Activated T-cell treated with anti-CD3 and anti-CD28 coated beads, Interleukin-2, amount 50 U/mL, for 72 hours (primary cell): ENCODE measurements around the gene PBRM1. TPM values are rescaled to one million over a fixed set of nuclear protein-coding genes. Genes with fewer than 3 reads are reported as not detected.
A peak's percentile ranks its signal among the peaks of the same experiment; 100 is the strongest.

Experiments used
- ATAC-seq, 2 donors: fragments of 150-1000 bp; cut with Tn5 transposase; replicated peaks in 1 of 2; 2 replicates each; pipeline ENCODE4 v1.10.0; 2021; ENCODE audit warnings: moderate library complexity in 2 of 2, mild to moderate bottlenecking in 1 of 2
- DNase-seq, 2 donors: peaks; one replicate each; pipeline ENCODE4 v3.0.0; 2021 to 2022; ENCODE audit warnings: mixed read lengths in 1 of 2
- H3K27ac Mint-ChIP-seq: one replicate; pipeline ENCODE4 v1.8.0; 2022; ENCODE audit warnings: mild to moderate bottlenecking, moderate library complexity, mixed read lengths
- H3K27me3 Mint-ChIP-seq: one replicate; pipeline ENCODE4 v1.8.0; 2022; ENCODE audit warnings: low read depth, mixed read lengths
- H3K36me3 Mint-ChIP-seq, 2 donors: one replicate each; pipeline ENCODE4 v1.8.0; 2022; ENCODE audit warnings: mixed read lengths in 2 of 2, mild to moderate bottlenecking in 1 of 2; ENCODE audit not compliant: insufficient read depth in 2 of 2
- H3K4me1 Mint-ChIP-seq: one replicate; pipeline ENCODE4 v1.8.0; 2022; ENCODE audit warnings: low read depth, mixed read lengths
- H3K4me3 Mint-ChIP-seq, 2 donors: one replicate each; pipeline ENCODE4 v1.8.0; 2022; ENCODE audit warnings: mild to moderate bottlenecking in 2 of 2, mixed read lengths in 2 of 2, moderate library complexity in 2 of 2
- H3K9me3 Mint-ChIP-seq, 2 donors: one replicate each; pipeline ENCODE4 v1.8.0; 2022; ENCODE audit warnings: mixed read lengths in 2 of 2
- total RNA-seq, 2 donors: library from RNA; stranded (reverse); gene quantifications; one replicate each; pipeline ENCODE4 v1.2.3, GENCODE V29; 2022

Gene PBRM1
- total RNA-seq, 2 donors from 2014 or later = 66.2 to 66.7 TPM

GRCh38 chr3:52574056-52574965 lies 111.4 kb downstream of the PBRM1 start:
- Mint-ChIP-seq H3K4me3 (no peak overlapping the region), H3K27ac (peak overlapping the region; percentile 61), H3K9me3 (no peaks in the 10 kb centered on the region), H3K36me3 (peaks cover 12 to 33% of the 10 kb centered on the region in 2 donors), H3K4me1 (no peaks in the 10 kb centered on the region), H3K27me3 (no peaks in the 10 kb centered on the region)
- ATAC-seq (no peak), DNase-seq (no peak)

- no peaks in the 10 kb centered on the region for H3K9me3 Mint-ChIP-seq
- no peaks in the 10 kb centered on the region for H3K27me3 Mint-ChIP-seq
- no peak overlapping the region for H3K4me3 Mint-ChIP-seq
- peaks cover 6 to 16% of the 10 kb centered on the region in 2 donors for H3K36me3 Mint-ChIP-seq
- no peaks in the 10 kb centered on the region for H3K4me1 Mint-ChIP-seq
- ATAC-seq (no peak), DNase-seq (no peak)
- no peak overlapping the region for H3K27ac Mint-ChIP-seq
These were observed 113.5 kb downstream of the PBRM1 start for GRCh38 chr3:52572221-52572620.

- no peak for DNase-seq
- Mint-ChIP-seq H3K27ac (no peak overlapping the region), H3K4me3 (no peak overlapping the region), H3K36me3 (peaks cover 6% of the 10 kb centered on the region in 2 donors), H3K27me3 (no peaks in the 10 kb centered on the region), H3K9me3 (no peaks in the 10 kb centered on the region), H3K4me1 (no peaks in the 10 kb centered on the region)
- no peak for ATAC-seq
These were observed 115.6 kb downstream of the PBRM1 start for GRCh38 chr3:52570076-52570475.

GRCh38 chr3:52568069-52568468 lies 117.6 kb downstream of the PBRM1 start:
- H3K36me3 Mint-ChIP-seq = peaks cover 3 to 5% of the 10 kb centered on the region in 2 donors
- ATAC-seq = no peak

DNA sequence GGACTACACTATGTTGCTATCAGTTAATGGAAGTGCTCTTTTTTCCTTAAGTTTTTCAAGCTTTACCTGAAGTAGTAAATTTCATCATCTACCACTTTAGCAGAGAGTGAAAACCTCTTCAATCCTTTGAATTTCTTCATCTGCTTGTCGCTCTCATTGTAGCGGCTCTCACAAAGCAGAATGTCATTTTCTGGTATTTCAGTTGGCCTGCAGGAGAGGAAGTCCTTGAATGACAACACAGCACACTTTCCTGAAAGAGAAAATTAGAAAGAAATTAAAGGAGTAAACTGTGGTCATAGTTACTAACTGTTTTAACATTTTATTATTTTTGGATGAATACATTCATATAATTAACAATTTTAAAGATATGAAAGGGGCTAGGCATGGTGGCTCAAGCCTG lies 121.7 kb downstream of the PBRM1 start:
- Mint-ChIP-seq H3K4me1 (no peaks in the 10 kb centered on the region), H3K36me3 (peaks cover 13 to 25% of the 10 kb centered on the region in 2 donors)
- no peak for ATAC-seq

More at GRCh38 chr3:52568069-52568468, 117.6 kb downstream of the PBRM1 start:
- H3K4me1 Mint-ChIP-seq = no peaks in the 10 kb centered on the region
- no peak for DNase-seq
- no peaks in the 10 kb centered on the region for H3K9me3 Mint-ChIP-seq
- H3K4me3 Mint-ChIP-seq = no peak overlapping the region
- H3K27ac Mint-ChIP-seq = no peak overlapping the region
- no peaks in the 10 kb centered on the region for H3K27me3 Mint-ChIP-seq

DNA sequence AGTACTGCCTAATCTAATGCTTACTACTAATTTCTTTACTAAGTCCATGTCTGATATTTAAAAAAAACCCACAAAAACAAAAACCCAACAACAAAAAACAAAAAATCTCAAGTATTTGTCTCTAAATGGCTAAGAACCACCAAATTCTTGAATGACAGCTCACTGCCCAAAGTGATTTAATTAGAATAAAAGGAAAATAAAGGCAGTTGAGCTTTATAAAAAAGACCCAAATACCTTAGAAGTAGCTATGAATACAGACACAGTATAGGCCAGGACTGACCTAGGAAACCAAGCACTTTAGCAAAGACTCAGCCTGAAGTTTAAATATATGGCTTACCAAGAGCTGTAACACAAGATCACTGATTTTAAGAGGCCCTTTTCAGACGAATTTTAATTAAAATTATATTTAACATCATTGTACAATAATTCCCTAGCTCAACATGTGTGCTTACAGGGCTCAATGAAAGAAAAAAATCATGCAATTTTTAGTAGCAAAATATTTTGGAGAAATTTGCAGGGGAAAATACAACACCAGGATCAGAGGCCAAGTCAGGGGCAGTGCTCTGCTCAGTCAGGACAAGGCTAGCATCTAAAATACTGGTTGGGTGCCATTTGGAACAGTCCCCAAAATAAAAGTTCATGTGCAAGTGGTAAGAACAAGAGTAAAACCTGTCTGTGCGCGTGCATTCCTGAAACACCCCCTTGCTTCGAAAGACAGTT lies 124.5 kb downstream of the PBRM1 start:
- ATAC-seq (no peak), DNase-seq (no peak)
- no peak overlapping the region for H3K4me3 Mint-ChIP-seq
- no peak overlapping the region for H3K27ac Mint-ChIP-seq
- no peaks in the 10 kb centered on the region for H3K9me3 Mint-ChIP-seq
- no peaks in the 10 kb centered on the region for H3K27me3 Mint-ChIP-seq
- peaks cover 12 to 32% of the 10 kb centered on the region in 2 donors for H3K36me3 Mint-ChIP-seq
- no peaks in the 10 kb centered on the region for H3K4me1 Mint-ChIP-seq

More for the DNA sequence above, 121.7 kb downstream of the PBRM1 start:
- no peaks in the 10 kb centered on the region for H3K27me3 Mint-ChIP-seq
- no peak for DNase-seq
- H3K4me3 Mint-ChIP-seq = no peak overlapping the region
- no peak overlapping the region for H3K27ac Mint-ChIP-seq
- no peaks in the 10 kb centered on the region for H3K9me3 Mint-ChIP-seq

DNA sequence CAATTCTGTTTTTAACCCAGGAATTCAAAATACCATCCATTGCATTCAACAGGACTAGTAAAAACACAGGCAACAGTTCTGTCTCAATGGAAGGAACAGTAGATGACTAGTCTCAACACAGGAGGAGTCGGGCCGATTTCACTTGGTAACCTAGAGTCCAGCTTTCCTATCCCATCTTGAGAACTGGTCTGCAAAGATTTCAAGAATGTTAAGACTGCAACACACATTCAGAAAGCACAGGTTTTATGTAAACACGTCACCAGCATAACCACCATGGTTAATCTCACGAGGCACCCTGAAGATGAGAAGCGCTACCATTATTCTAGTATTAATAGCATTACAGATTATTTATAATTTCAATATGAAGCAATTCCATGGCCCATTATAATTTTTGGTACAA lies 127.3 kb downstream of the PBRM1 start:
- Mint-ChIP-seq H3K4me3 (no peak overlapping the region), H3K9me3 (no peaks in the 10 kb centered on the region), H3K36me3 (peaks cover 15 to 34% of the 10 kb centered on the region in 2 donors), H3K27ac (no peak overlapping the region), H3K27me3 (no peaks in the 10 kb centered on the region), H3K4me1 (no peaks in the 10 kb centered on the region)
- no peak for ATAC-seq
- DNase-seq = no peak

GRCh38 chr3:52557011-52557960 lies 128.4 kb downstream of the PBRM1 start:
- Mint-ChIP-seq H3K9me3 (no peaks in the 10 kb centered on the region), H3K4me1 (no peaks in the 10 kb centered on the region), H3K27me3 (no peaks in the 10 kb centered on the region), H3K36me3 (peaks cover 11 to 27% of the 10 kb centered on the region in 2 donors), H3K27ac (no peak overlapping the region), H3K4me3 (no peak overlapping the region)
- ATAC-seq = no peak
- no peak for DNase-seq

DNA sequence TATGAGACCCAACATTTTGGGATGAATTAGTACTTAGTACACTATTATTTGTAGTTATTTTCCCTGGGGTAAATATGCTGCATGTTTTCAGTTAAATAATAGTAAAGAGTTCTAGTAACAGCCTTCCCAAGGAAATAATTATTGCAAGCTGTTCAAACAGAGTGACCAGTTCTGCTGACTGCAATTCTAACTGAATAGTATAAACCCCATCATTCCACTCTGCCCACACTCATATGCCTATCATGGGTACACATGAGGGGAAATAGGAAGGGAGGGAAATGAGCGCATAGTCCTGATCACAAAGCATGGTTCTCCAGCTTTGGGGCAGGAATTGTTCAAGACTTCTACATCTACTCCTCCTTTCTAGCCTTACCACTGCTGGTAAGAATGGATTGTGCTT lies 130.7 kb downstream of the PBRM1 start:
- Mint-ChIP-seq H3K4me3 (no peak overlapping the region), H3K27ac (no peak overlapping the region), H3K36me3 (peaks cover 7 to 18% of the 10 kb centered on the region in 2 donors), H3K9me3 (no peaks in the 10 kb centered on the region), H3K27me3 (no peaks in the 10 kb centered on the region), H3K4me1 (no peaks in the 10 kb centered on the region)
- no peak for ATAC-seq
- no peak for DNase-seq

GRCh38 chr3:52554026-52554755 lies 131.5 kb downstream of the PBRM1 start:
- DNase-seq = no peak

GRCh38 chr3:52552089-52552488 lies 133.6 kb downstream of the PBRM1 start:
- H3K27ac Mint-ChIP-seq = peak overlapping the region; percentile 39
- no peaks in the 10 kb centered on the region for H3K4me1 Mint-ChIP-seq
- H3K9me3 Mint-ChIP-seq = no peaks in the 10 kb centered on the region

More at GRCh38 chr3:52554026-52554755, 131.5 kb downstream of the PBRM1 start:
- Mint-ChIP-seq H3K27me3 (no peaks in the 10 kb centered on the region), H3K4me3 (no peak overlapping the region), H3K36me3 (peaks cover 3 to 15% of the 10 kb centered on the region in 2 donors), H3K4me1 (no peaks in the 10 kb centered on the region), H3K9me3 (no peaks in the 10 kb centered on the region), H3K27ac (no peak overlapping the region)
- ATAC-seq = no peak

GRCh38 chr3:52551118-52551517 lies 134.6 kb downstream of the PBRM1 start:
- peaks cover 3 to 7% of the 10 kb centered on the region in 2 donors for H3K36me3 Mint-ChIP-seq
- ATAC-seq = no peak
- H3K27me3 Mint-ChIP-seq = no peaks in the 10 kb centered on the region
- peak overlapping the region; percentile 57 for H3K27ac Mint-ChIP-seq
- H3K4me3 Mint-ChIP-seq = no peak overlapping the region
- no peaks in the 10 kb centered on the region for H3K4me1 Mint-ChIP-seq
- DNase-seq = no peak
- H3K9me3 Mint-ChIP-seq = no peaks in the 10 kb centered on the region

More at GRCh38 chr3:52552089-52552488, 133.6 kb downstream of the PBRM1 start:
- Mint-ChIP-seq H3K36me3 (peaks cover 3 to 8% of the 10 kb centered on the region in 2 donors), H3K27me3 (no peaks in the 10 kb centered on the region), H3K4me3 (no peak overlapping the region)
- DNase-seq (no peak), ATAC-seq (no peak)
